NCI-H748 (cell line): ENCODE measurements around the gene CD6.
A peak's percentile ranks its signal among the peaks of the same experiment; 100 is the strongest.

Experiments used
- DNase-seq: peaks from one replicate; lab custom pipeline; 2025; ENCODE audit not compliant: unreplicated experiment; lab: John Stamatoyannopoulos, UW

CD6 gene

GRCh38 chr11:60934790-60935605, 36.5 kb upstream of the CD6 start:
- DNase-seq = no peak

- no peak for DNase-seq
Measured at GRCh38 chr11:60935676-60936442, 35.6 kb upstream of the CD6 start.

- DNase-seq = no peak
Measured at GRCh38 chr11:60936467-60937143, 34.9 kb upstream of the CD6 start.

- no peak for DNase-seq
Measured at GRCh38 chr11:60937144-60937527, 34.3 kb upstream of the CD6 start.

GRCh38 chr11:60937811-60938210, 33.7 kb upstream of the CD6 start:
- no peak for DNase-seq

- no peak for DNase-seq
Measured at GRCh38 chr11:60938500-60938899, 33.0 kb upstream of the CD6 start.

- no peak for DNase-seq
Measured at GRCh38 chr11:60939301-60939700, 32.2 kb upstream of the CD6 start.

- no peak for DNase-seq
Measured at GRCh38 chr11:60939855-60940254, 31.6 kb upstream of the CD6 start.

- no peak for DNase-seq
Measured at GRCh38 chr11:60941371-60942119, 29.9 kb upstream of the CD6 start.

- no peak for DNase-seq
Measured at GRCh38 chr11:60942219-60942618, 29.3 kb upstream of the CD6 start.

GRCh38 chr11:60942970-60943565, 28.4 kb upstream of the CD6 start:
- peak; percentile 19 for DNase-seq

GRCh38 chr11:60944490-60945294, 26.8 kb upstream of the CD6 start:
- DNase-seq = peak; percentile 10

GRCh38 chr11:60945295-60945667, 26.2 kb upstream of the CD6 start:
- DNase-seq = no peak

- peak; percentile 27 for DNase-seq
Measured at GRCh38 chr11:60946601-60947264, 24.7 kb upstream of the CD6 start.

- no peak for DNase-seq
Measured at GRCh38 chr11:60947700-60948099, 23.8 kb upstream of the CD6 start.

- DNase-seq = no peak
Measured at GRCh38 chr11:60948250-60948649, 23.2 kb upstream of the CD6 start.

GRCh38 chr11:60950024-60950423, 21.5 kb upstream of the CD6 start:
- DNase-seq = no peak

GRCh38 chr11:60950933-60951605, 20.4 kb upstream of the CD6 start:
- no peak for DNase-seq

- DNase-seq = no peak
Measured at GRCh38 chr11:60951606-60951903, 19.9 kb upstream of the CD6 start.
